ENCODE measurements around the gene FOXD4L3.
"Not testable (repeated sequence)": the region's sequence is repeated elsewhere in the genome, so short reads cannot be mapped to it uniquely, and the experiment has no call there.

Gene FOXD4L3

GRCh38 chr9:68342265-68343025, 39.8 kb downstream of the FOXD4L3 start:
- not testable (repeated sequence) for DNase-seq (ENCODE audit: low read depth); H3K4me3 ChIP-seq (ENCODE audit: low read depth, low read length)

DNA sequence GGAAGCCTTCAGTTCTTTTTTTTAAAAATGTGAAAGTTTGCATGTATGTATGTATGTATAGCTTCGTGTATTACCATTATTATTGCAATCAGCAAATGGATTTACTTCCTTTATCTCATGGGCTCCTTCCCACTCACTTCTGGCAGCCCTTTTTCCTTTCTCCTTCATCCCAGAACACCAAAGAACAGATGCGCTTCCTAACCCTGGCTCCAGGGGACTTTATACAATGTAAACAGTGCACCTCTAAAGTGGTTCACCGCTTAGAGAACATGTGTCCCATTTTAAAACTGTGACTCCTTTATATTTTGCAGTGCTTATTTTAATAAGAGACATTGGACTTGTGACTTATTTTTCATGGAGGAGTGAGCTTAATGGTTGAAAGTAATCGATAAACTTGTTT, 40.6 kb downstream of the FOXD4L3 start:
- H3K4me3 ChIP-seq (ENCODE audit: low read depth, low read length); DNase-seq (ENCODE audit: low read depth): not testable (repeated sequence)

GRCh38 chr9:68343992-68344391, 41.3 kb downstream of the FOXD4L3 start:
- not testable (repeated sequence) for DNase-seq (ENCODE audit: low read depth); H3K4me3 ChIP-seq (ENCODE audit: low read depth, low read length)

DNA sequence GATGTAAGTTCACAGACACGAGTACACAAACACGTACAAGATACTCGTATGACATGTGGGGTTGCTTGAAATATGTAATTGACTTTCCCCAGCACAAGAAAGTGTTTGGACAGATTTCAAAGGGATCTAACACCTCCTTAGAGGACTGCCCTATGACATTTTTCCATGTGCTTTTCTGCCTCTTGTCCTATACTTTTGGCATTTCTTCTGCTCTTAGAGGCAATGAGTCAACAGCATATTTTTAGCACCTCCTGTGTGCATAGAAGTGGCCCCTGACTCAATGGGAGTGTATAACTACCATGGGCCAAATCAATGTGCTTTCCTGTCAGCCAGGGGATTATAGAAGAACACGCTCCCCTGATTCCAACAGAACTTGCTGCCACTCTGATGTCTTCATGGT, 49.0 kb downstream of the FOXD4L3 start:
- H3K4me3 ChIP-seq (ENCODE audit: low read depth, low read length); DNase-seq (ENCODE audit: low read depth): not testable (repeated sequence)
